ENCODE measurements around the gene BAG5. TPM values are rescaled to one million over a fixed set of nuclear protein-coding genes. Genes with fewer than 3 reads are reported as not detected.

Gene BAG5
- total and polyA plus RNA-seq, 8 donors, result 4.3 to 207 (median 11.6) TPM

- no peak for TF ChIP-seq EP300 (IDR thresholded peaks at IDR 0.05)
- TF ChIP-seq POLR2AphosphoS5 (IDR thresholded peaks at IDR 0.05), result no peak
- TF ChIP-seq, protein P1, sequence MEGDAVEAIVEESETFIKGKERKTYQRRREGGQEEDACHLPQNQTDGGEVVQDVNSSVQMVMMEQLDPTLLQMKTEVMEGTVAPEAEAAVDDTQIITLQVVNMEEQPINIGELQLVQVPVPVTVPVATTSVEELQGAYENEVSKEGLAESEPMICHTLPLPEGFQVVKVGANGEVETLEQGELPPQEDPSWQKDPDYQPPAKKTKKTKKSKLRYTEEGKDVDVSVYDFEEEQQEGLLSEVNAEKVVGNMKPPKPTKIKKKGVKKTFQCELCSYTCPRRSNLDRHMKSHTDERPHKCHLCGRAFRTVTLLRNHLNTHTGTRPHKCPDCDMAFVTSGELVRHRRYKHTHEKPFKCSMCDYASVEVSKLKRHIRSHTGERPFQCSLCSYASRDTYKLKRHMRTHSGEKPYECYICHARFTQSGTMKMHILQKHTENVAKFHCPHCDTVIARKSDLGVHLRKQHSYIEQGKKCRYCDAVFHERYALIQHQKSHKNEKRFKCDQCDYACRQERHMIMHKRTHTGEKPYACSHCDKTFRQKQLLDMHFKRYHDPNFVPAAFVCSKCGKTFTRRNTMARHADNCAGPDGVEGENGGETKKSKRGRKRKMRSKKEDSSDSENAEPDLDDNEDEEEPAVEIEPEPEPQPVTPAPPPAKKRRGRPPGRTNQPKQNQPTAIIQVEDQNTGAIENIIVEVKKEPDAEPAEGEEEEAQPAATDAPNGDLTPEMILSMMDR (IDR thresholded peaks at IDR 0.05), result no peak
- no peak for TF ChIP-seq POLR2A (IDR thresholded peaks at IDR 0.05)
- peaks cover 3 to 46% (median 36%) of the 10 kb centered on the region in 4 donors for H3K36me3 ChIP-seq
- H3K4me3 ChIP-seq, result peak overlapping the region; percentile 66 to 100 (median 94)
- DNase-seq, result no peak
- peaks cover 59 to 96% (median 80%) of the 10 kb centered on the region in 4 donors for H3K4me1 ChIP-seq
- intact Hi-C loops (cut with DNase I; ENCODE audit: low total_unique reads), result no loop called here
- H3K9me3 ChIP-seq, result no peaks in the 10 kb centered on the region
- no peaks in the 10 kb centered on the region for H3K27me3 ChIP-seq
- 44 to 51% (median 49%) methylated on average over 21 to 42 of the region's 42 CpGs for whole genome bisulfite sequencing, 5 donors
- H3K27ac ChIP-seq, result peak overlapping the region; percentile 52 to 95 (median 93)
Observed at GRCh38 chr14:103529383-103530365, 32.8 kb downstream of the BAG5 start.

DNA sequence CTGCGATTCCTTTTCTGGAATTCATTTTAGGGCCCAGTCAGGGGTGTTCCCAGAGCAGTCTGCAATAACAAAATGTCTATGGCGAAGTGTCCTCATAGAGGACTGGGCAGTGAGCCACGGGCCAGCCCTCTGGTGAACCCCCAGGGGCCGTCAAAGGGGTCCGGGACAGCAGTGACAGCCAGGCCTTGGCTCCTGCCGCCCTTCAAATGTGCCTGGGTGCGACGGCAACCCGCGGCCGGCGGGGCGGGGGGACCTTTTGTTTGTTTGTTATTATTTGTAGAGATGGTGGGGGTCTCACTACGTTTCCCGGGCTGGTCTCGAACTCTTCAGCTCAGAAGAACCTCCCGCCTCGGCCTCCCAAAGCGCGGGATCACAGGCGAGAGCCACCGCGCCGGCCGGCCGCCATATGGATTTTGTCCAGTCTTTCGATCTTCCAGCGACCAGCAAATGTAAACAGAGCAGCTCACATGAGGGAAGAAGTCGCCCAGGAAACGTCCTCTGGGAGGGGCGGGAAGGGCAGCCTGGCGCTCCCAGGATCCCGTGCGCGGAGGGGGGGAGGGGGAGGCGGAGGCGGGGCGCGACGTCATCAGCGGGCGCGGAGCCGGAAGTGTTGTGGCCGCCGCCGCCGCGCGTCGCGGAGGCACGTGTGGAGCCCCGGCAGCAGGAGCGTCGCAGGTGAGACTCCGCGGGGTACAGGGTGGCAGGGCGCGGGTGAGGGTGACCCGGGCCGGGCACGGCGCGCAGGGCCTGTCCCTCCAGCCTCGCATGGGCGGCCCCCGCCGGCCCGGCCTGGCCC lies 33.7 kb downstream of the BAG5 start, which contains the start of gene TRMT61A:
Gene TRMT61A (plus strand): TSS at position 610 of the 796 bp plus-strand sequence. CDS start 783 bp downstream, outside the sequence.
- WGBS, 5 donors, result 2 to 4% (median 3%) methylated on average over 42 to 67 of the region's 70 CpGs
- TF ChIP-seq POLR2A (IDR thresholded peaks at IDR 0.05), result no peak
- peak; percentile 70 to 85 (median 82) for TF ChIP-seq POLR2AphosphoS5 (IDR thresholded peaks at IDR 0.05)
- peak; percentile 35 for TF ChIP-seq EP300 (IDR thresholded peaks at IDR 0.05)
- TF ChIP-seq, protein P1 (IDR thresholded peaks at IDR 0.05), result no peak
- Histone ChIP-seq H3K9me3 (no peaks in the 10 kb centered on the region), H3K27ac (peak within 1 kb of the TSS; percentile 87 to 95 (median 93)), H3K36me3 (peaks cover 0 to 37% (median 27%) of the 10 kb centered on the region in 4 donors), H3K4me3 (peak within 1 kb of the TSS; percentile 66 to 100 (median 94)), H3K27me3 (no peaks in the 10 kb centered on the region), H3K4me1 (peaks cover 54 to 95% (median 79%) of the 10 kb centered on the region in 4 donors)
- intact Hi-C loops (cut with DNase I; ENCODE audit: low total_unique reads), result no loop called here
- DNase-seq, result peak; percentile 92 to 97

GRCh38 chr14:103528146-103528586 lies 34.3 kb downstream of the BAG5 start:
- peaks cover 57 to 95% (median 80%) of the 10 kb centered on the region in 4 donors for H3K4me1 ChIP-seq
- 36 to 46% (median 40%) methylated on average over 8 to 10 of the region's 10 CpGs for WGBS, 5 donors
- H3K27ac ChIP-seq, result peak overlapping the region; percentile 87 to 95 (median 93)
- TF ChIP-seq, protein P1 (IDR thresholded peaks at IDR 0.05), result no peak
- TF ChIP-seq POLR2AphosphoS5 (IDR thresholded peaks at IDR 0.05) (no peak), EP300 (IDR thresholded peaks at IDR 0.05) (no peak), POLR2A (IDR thresholded peaks at IDR 0.05) (no peak)
- peaks cover 0 to 31% (median 21%) of the 10 kb centered on the region in 4 donors for H3K36me3 ChIP-seq
- H3K27me3 ChIP-seq, result peaks cover 0 to 4% (median 1%) of the 10 kb centered on the region in 3 donors
- DNase-seq, result peak; percentile 49 to 75
- peak overlapping the region; percentile 66 to 100 (median 94) for H3K4me3 ChIP-seq
- H3K9me3 ChIP-seq, result no peaks in the 10 kb centered on the region
- intact Hi-C loops (cut with DNase I; ENCODE audit: low total_unique reads), result no loop called here

Measured in stomach (tissue), 9 donors.